Uterus (tissue), 4 donors: Measurements from ENCODE around the gene NMNAT3. TPM values are rescaled to one million over a fixed set of nuclear protein-coding genes. Genes with fewer than 3 reads are reported as not detected.

Experiments
- DNase-seq, 2 donors: peaks; one replicate each; pipeline ENCODE4 v3.0.0-alpha.2; 2019 to 2020
- H3K27ac ChIP-seq, 2 donors: fragments of 200-600 bp; sonication (generic); 1 replicate in 1 of 2; 2 replicates in 1 of 2; pipeline ENCODE4 v1.5.1; 2016 to 2018
- H3K27me3 ChIP-seq, 2 donors: fragments of 200-600 bp; sonication (generic); one replicate each; pipeline ENCODE4 v1.5.1; 2018 to 2019; ENCODE audit warnings: control low read depth in 1 of 2
- H3K36me3 ChIP-seq, 2 donors: fragments of 200-600 bp; sonication (generic); one replicate each; pipeline ENCODE4 v1.5.1; 2019; ENCODE audit warnings: control low read depth in 1 of 2
- H3K4me1 ChIP-seq, 2 donors: fragments of 200-600 bp; sonication (generic); one replicate each; pipeline ENCODE4 v1.5.1; 2018 to 2019; ENCODE audit warnings: control low read depth in 1 of 2
- H3K4me3 ChIP-seq, 2 donors: fragments of 200-600 bp; sonication (generic); 1 replicate in 1 of 2; 2 replicates in 1 of 2; pipeline ENCODE4 v1.5.1; 2018 to 2019; ENCODE audit warnings: mild to moderate bottlenecking in 1 of 2
- H3K9me3 ChIP-seq, 2 donors: fragments of 200-600 bp; sonication (generic); one replicate each; pipeline ENCODE4 v1.5.1; 2019; ENCODE audit warnings: control low read depth in 1 of 2
- CTCF ChIP-seq, 4 experiments: fragments of 200-600 bp in 2 of 4; fragments of 450-650 bp in 2 of 4; sonication (generic) in 2 of 4; IDR thresholded peaks; one replicate each; pipeline ENCODE4 v1.5.1; 2016 to 2019; ENCODE audit warnings: antibody characterized with exemption in 4 of 4, mild to moderate bottlenecking in 2 of 4, moderate library complexity in 1 of 4
- POLR2A ChIP-seq, 2 donors: fragments of 450-650 bp; IDR thresholded peaks; one replicate each; pipeline ENCODE4 v1.6.1; 2016; ENCODE audit warnings: antibody characterized with exemption in 2 of 2, mild to moderate bottlenecking in 1 of 2, moderate library complexity in 1 of 2
- intact Hi-C: fragments of 100-400 bp; cut with DNase I; formaldehyde crosslinking; loops from one replicate; pipeline ENCODE4 v1.15.1; 2023; ENCODE audit warnings: low total_unique reads
- total RNA-seq, 4 donors: library from RNA; depleted of rRNA in 3 of 4; stranded (reverse); fragments of >200 nt in 3 of 4; gene quantifications; one replicate each; pipeline versions ENCODE4 v1.1.0 to v1.2.4, GENCODE V29; 2014 to 2023
- donor health status: DM: yes; HTN: yes; CAD: no.

NMNAT3 gene
- total RNA-seq, 4 donors from 2014 or later = 2.4 to 17.2 (median 7.5) TPM

GRCh38 chr3:139534992-139535879, 142.5 kb downstream of the NMNAT3 start:
- peak; percentile 83 for DNase-seq
- no peaks in the 10 kb centered on the region for H3K36me3 ChIP-seq
- no peak overlapping the region for H3K4me3 ChIP-seq
- no peak for TF ChIP-seq CTCF (IDR thresholded peaks at IDR 0.05)
- TF ChIP-seq POLR2A (IDR thresholded peaks at IDR 0.05) = no peak
- no peaks in the 10 kb centered on the region for H3K9me3 ChIP-seq
- peaks cover 12 to 24% of the 10 kb centered on the region in 2 donors for H3K4me1 ChIP-seq
- peak overlapping the region; percentile 91 to 92 for H3K27ac ChIP-seq
- intact Hi-C loops = no loop called here
- H3K27me3 ChIP-seq = no peaks in the 10 kb centered on the region

- no peaks in the 10 kb centered on the region for H3K9me3 ChIP-seq
- peaks cover 12 to 24% of the 10 kb centered on the region in 2 donors for H3K4me1 ChIP-seq
- H3K4me3 ChIP-seq = no peak overlapping the region
- no peaks in the 10 kb centered on the region for H3K27me3 ChIP-seq
- TF ChIP-seq CTCF (IDR thresholded peaks at IDR 0.05) (no peak), POLR2A (IDR thresholded peaks at IDR 0.05) (no peak)
- intact Hi-C loops = no loop called here
- H3K27ac ChIP-seq = peak overlapping the region; percentile 91 to 92
- peak; percentile 61 to 68 for DNase-seq
- no peaks in the 10 kb centered on the region for H3K36me3 ChIP-seq
These were observed 143.3 kb downstream of the NMNAT3 start for GRCh38 chr3:139534455-139534812.

- Histone ChIP-seq H3K27me3 (no peaks in the 10 kb centered on the region), H3K4me1 (peaks cover 12 to 24% of the 10 kb centered on the region in 2 donors), H3K4me3 (no peak overlapping the region), H3K27ac (peak overlapping the region; percentile 91 to 92), H3K9me3 (no peaks in the 10 kb centered on the region), H3K36me3 (no peaks in the 10 kb centered on the region)
- TF ChIP-seq CTCF (IDR thresholded peaks at IDR 0.05) = no peak
- intact Hi-C loops = no loop called here
- DNase-seq = peak; percentile 42 to 54
These were observed 143.9 kb downstream of the NMNAT3 start for GRCh38 chr3:139533781-139534454.

GRCh38 chr3:139532976-139533375, 144.8 kb downstream of the NMNAT3 start:
- H3K9me3 ChIP-seq = no peaks in the 10 kb centered on the region
- H3K4me3 ChIP-seq = no peak overlapping the region
- intact Hi-C loops = no loop called here
- peaks cover 12 to 24% of the 10 kb centered on the region in 2 donors for H3K4me1 ChIP-seq
- H3K36me3 ChIP-seq = no peaks in the 10 kb centered on the region
- peak overlapping the region; percentile 91 to 92 for H3K27ac ChIP-seq
- H3K27me3 ChIP-seq = no peaks in the 10 kb centered on the region
- no peak for TF ChIP-seq POLR2A (IDR thresholded peaks at IDR 0.05)
- TF ChIP-seq CTCF (IDR thresholded peaks at IDR 0.05) = no peak
- DNase-seq = no peak

GRCh38 chr3:139530717-139531116, 147.1 kb downstream of the NMNAT3 start:
- no peak for DNase-seq
- Histone ChIP-seq H3K4me1 (peaks cover 6 to 16% of the 10 kb centered on the region in 2 donors), H3K27me3 (no peaks in the 10 kb centered on the region), H3K27ac (no peak overlapping the region), H3K4me3 (no peak overlapping the region), H3K9me3 (no peaks in the 10 kb centered on the region), H3K36me3 (no peaks in the 10 kb centered on the region)
- intact Hi-C loops = no loop called here
- TF ChIP-seq CTCF (IDR thresholded peaks at IDR 0.05) (no peak), POLR2A (IDR thresholded peaks at IDR 0.05) (no peak)
